ENCODE results near the gene MEDAG.
A peak's percentile ranks its signal among the peaks of the same experiment; 100 is the strongest.

Gene MEDAG

DNA sequence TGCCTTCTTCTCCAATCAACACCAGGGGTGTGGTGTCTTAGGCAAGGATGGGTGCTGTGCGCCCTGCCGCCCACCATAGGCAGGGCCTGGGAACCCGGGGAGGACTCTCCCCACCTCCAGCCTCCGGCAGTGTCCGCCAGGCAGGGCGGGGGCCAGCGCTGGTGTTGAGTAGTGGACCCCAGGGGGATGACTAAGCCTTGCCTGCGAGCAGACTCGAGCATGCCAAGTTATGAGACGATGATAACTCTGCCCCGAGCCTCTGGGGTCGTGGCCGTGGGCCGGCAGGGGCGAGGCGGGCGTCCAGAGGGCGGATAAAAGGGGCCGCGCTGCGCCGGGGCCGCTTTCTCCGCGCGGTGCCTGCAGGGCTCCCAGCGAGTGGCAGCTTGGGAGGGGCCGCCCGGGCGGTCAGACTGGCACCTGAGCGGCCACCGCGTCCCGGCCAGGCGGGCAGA lies at the start of gene MEDAG:
Gene MEDAG, plus strand, starts transcription at position 340 of the 452 bp plus-strand sequence. CDS start 245 bp downstream, outside the sequence.
- DNase-seq = no peak

DNA sequence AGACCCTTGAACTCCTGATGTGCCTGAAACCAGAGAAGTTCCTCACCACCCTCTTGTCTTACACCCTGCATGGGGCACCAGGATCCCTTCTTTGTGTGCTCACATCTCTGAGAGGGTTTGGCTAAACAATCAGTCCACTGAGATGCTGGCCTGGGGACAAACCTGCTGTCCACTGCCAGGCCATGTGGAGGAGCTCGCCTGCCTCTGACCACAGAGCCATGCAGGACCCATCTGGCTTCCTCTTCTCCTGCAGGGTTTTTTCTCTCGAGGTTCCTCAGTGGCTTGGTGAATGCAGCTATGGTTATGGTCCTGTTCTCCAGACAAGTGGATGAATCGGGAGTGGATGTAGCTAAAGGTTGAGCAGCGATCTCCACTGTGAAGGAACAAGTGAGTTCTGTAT lies 49.1 kb upstream of the MEDAG start:
- no peak for DNase-seq

DNA sequence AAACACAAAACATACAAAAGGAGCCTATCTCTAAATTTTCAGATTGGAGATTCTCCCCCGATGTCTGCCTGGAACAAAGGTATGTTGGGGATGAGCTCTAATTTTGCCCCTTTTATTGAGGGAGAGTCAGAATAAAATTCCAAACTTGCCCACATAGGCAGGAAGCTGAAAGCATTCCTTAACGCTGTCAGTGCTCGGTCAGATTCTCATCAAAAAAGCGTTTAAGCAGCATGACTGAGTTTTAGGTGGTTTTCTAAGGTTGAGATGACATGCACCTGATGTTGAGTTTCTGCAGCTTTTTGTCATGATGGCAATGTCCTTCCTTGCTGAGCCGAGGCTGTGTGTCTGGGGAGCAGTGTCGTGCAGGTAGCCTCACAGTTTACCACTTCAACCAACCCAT lies 48.4 kb upstream of the MEDAG start:
- DNase-seq = no peak

DNA sequence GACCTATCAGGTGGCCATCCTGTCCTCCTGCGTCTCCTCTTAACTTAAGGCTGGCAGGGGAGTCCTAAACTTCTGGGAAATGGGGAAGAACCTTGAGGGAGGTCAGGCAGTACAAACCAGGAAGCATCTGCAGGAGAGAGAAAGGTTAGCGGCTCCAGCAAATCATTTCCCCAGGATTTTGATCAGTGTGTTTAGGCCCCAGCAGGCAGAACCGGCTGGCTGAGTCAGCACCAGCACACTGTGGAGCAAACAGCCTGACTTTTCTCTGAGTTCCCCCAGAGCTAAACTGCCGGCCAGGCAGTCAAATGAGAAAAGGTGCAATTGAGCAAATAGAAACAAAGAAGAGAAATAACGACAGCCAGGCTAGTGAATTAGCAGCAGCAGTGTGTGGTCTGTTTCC lies 46.7 kb upstream of the MEDAG start:
- DNase-seq = no peak

DNA sequence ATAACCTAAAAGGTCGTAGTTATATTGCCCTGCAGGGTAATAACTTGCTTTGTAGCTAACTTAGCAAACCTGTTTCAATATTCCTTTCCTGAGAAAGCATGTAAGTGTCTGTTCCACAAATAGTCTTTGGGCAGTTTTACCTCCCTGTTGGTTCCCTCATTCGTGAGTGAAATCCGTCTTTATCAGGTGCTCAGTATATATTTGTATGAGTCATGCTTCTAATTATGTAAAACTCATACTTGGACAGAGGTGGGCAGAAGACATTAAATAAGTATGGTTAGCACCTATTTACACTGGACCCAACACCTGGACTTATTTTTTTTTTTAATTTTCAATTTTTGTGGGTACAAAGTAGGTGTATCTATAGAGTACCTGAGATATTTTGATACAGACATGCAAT lies 44.9 kb upstream of the MEDAG start:
- DNase-seq = no peak

DNA sequence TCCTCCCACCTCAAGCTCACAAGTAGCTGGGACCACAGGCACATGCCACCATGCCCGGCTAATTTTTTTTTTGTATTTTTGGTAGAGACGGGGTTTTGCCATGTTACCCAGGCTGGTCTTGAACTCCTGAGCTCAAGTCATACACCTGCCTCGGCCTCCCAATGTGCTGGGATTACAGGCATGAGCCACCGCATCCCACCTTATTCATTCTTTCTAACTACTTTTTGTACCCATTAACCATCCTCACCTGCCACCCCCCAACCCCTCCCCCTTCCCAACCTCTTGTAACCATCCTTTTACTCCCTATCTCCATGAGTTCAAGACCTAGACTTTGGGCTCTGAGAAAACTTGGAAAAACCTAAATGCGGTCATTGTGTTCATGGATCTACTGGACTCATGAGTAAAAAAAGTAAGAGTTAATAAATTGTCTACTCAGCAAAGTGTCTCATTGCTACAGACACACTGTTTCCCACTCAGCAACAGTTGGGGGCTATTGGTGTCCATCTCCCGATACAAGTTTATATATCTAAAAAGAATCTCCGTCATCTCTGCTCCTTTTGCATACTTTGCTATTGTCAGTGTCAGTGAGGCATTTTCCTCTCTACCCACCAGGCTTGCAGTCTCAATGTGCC lies 44.1 kb upstream of the MEDAG start:
- DNase-seq = no peak

DNA sequence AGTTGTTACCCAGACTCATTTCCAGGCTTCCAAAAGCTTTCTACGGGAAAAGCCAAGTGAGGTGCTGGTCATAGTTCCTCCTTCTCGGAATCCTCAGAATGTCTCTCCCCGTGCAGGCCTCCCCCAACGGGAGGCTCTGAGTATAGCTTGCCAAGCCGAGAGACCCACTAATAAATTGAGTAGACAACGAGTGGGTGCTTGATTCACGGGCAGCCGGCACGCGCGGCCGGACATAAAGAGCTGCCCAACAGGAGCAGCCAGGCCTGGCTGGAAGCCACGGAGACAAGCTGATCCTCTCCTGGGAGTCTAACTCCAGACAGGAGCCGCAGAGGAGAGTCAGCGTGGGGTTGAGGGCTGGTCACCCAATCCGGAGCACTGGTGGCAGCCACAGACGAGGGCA lies 43.4 kb upstream of the MEDAG start:
- peak in 15 of 51 donors; percentile 4 to 29 (median 18) for DNase-seq

DNA sequence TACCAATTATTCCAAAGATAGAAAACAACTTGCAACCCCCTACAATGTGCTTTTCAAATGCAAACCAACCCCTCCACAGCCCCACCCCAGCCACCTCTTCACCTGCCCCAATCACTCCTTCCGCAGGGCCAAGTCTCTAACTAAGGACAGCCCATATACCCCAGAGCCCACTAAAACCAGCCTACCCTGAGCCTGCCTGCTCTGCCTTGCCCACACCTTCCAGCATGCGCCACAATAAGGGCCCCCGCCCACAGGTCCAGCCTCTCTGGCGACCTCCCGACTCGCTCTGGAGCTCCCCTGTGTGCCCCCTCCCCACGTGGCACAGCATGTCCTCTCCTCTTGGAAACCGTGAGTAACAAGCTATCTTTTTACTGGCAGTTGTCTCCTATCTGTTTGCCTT lies 42.8 kb upstream of the MEDAG start:
- no peak for DNase-seq

DNA sequence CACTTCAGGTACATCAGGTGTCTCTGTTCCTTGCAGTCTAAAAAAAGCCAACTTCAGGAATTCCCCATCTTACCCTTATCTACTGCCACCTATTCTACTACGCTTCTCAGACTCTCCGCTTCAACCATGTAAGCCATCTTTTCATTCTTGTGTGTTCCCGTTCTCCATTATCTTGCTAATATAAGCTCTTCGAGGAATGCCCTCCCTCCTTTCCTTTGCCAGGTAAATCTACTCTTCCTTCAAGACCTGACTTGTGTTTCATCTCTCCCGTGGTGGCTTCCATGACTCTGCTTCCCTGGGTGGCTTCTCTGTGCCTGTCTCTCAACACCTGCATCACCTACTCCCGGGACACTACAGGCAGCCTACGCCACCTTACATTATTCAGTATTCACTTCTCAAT lies 42.3 kb upstream of the MEDAG start:
- DNase-seq = no peak

DNA sequence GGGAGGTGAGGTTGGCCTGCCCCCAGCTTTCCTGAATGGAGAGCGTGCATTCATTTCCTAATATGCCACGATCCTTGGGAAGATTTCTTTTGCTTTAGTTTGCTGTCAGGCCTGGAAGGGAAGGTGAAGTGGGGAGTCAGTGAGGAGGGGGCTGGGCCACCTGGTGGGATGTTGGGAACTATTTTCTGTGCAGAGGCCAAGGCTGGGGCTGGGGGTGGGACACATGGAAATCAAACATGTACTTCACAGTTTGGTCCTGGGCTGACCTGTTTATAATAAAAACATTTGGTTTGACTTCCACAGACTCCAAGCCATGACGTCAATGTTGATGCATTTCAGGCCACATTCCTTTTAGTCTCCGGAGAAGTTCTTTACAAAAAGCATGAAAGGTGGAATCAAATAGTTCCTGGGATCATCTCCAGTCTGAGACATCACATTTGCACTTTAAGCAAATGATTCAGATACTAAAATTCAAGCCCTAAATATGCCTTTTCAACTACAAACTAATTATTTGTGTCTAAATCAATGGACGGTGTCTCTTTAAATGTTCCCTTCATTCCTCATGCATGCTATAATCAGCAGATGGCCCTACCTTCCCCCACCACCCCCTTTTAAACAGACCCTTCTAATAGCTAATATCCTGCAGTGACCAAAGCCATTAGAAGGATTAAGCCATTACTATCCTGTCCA lies 41.5 kb upstream of the MEDAG start:
- DNase-seq = no peak

DNA sequence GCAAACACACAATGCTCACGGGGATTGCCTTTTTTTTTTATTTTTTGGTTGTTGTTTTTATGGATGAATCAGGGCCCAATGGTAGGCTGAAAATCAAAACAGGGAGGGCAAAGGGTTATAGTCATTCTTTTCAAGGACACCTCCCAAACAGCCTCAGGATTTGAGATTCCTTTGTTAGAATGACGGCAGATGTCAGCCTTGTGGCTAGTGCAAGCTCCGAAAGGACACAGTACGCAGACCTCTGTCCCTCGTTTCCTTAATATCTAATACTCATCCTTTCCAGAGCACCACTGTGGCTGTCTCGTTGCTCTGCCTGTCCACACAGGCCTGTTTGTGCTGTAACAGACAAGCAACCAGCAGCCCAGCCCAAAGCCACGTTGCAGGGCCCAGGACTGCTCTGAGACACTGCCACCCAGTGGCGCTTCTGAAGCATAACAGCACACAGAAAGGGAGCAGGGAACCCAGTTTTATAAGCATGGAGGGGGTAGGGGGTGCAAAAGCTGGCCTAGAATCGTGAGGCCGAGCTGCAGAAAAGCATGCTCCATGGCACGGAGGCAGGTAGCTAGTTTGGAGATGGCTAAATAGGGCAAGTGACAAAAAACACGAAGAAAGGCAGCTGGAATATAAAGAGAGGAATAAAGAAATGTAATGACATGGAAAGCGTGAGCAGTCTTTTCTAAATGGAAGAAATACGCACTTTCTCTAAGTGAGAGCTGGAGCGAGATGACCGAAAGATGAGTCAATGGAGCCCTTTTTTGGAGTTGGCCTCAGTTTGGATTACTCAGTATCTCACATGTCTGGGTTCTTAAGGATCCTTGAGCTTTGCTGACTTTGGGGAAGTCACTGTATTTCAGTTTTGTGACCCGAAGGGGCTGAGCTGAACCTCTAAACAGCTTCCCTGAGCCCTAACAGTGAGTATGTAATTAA lies 40.7 kb upstream of the MEDAG start:
- DNase-seq = peak in 47 of 51 donors; percentile 13 to 81 (median 57)

DNA sequence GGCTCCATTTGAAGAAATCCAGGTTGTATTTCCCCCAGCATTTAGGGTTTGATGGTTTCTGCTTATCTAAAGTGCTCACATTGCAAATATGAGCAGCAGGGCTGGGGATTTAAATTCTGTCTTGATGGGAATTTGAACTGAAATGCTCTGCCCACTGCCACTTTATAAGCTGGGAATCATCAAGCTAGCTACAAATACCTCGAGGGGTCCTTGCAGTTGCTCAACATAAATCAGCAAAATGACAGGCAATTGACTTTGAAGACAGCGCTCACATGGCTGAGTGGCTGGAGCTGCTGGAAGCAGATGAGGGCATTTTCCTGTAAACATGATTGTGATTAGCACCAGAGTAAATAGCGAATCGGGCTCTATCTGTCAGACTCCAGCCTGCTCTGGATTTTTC lies 39.4 kb upstream of the MEDAG start:
- DNase-seq = no peak

DNA sequence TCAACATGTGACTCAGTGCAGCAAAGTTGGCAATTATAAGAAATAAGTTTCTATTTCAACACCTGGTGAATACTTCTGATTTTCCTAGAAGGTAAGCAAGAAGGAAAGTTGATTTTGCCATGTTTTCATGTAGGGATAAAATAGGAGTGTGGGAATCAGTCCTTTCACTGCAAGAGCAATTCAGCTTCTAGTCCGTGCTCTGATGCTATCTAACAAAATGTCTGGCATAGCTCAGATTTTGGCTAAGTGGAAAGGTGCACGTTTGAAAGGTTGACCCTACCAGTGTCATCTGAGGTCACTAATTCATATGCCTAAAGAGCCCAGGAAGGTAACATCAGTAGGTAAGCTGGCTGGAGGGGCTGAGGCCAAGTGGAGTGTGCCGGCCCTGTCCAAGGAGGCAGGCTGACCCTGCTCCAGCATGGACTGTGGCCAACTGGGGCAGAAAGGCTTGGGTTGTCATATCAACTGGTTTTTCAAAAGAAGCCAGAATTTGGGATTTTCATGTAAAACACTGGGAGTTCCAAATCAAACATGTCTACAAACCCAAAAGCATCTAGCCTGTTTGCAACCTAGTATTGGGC lies 38.9 kb upstream of the MEDAG start:
- DNase-seq = peak in 1 of 51 donors; percentile 7

DNA sequence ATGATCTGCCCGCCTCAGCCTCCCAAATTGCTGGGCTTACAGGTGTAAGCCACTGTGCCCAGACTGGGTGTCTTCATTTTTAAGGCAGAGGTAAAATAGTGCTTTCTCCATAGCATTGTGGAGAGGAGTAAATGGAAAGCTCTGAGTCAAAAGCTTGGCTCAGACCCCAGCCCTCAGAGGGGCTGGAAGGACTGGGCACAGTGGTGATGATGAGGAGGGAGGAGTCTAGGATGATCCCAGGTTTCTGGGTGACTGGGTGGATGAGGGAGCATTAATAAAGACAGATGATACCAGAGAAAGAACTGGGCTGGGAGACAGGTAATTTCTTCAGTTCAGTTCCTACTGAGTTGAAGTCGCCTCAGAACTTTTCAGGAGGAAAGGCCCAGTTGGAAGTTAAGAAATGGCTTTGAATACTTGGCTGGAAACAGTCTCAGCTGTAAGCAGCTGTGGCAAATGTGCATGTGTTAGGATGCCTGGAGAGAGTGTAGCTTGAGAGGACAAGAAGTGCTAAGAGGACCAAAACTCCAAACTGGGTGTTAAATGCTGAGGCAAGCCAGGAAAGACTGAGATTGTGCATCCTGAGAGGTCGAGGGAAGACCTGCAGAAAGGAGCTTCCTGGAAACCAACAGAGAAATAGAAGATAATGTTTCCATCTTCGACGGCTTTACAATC lies 37.1 kb upstream of the MEDAG start:
- no peak for DNase-seq

DNA sequence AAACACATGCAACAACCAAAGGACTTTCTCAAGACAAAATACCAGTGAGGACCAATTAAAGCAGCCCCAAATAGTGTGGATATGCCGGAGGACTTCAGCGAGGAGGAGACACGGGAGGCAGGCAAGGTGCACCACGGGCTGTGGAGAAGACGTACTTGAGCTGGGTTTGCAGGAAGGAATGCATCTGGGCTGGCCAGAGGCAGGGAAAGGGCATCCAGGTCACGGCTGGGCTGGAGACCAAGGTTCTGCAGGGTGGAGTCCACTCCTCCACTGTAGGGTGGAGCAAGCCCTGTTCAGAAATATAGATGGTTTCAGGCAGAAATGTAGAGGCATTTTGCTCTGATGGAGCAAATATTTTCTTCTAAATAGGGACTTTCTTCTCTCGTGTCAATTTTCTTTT lies 36.6 kb upstream of the MEDAG start:
- DNase-seq = no peak

DNA sequence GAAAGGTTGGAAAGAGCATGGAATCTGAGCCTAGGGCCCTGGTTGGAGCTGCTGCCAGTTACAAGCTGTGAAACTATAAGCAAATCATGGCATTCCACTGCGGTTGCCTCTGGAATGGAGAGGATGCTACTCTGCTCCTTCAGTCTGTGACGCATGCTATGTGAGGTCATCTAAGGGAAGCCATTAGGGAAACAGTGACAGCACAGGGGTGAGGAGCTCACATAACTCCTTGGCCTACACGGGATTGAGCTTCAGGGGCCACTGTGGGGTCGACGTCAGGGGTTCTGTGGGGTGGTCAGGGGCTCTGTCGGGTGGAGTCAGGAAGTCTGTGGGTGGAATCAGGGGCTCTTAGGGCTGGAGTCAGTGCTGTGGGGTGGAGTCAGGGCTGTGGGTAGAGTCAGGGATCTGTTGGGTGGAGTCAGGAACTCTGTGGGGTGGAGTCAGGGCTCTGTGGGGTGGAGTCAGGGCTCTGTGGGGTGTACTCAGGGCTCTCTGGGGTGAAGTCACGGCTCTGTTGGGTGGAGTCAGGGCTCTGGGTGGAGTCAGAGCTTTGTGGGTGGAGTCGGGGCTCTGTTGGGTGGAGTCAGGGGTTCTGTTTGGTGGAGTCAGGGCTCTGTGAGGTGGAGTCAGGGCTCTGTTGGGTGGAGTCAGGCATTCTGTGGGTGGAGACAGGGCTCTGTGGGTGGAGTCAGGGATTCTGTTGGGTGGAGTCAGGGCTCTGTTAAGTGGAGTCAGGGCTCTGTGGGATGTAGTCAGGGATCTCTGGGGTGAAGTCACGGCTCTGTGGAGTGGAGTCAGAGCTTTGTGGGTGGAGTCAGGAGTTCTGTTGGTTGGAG lies 35.8 kb upstream of the MEDAG start:
- DNase-seq = peak in 1 of 51 donors; percentile 24

DNA sequence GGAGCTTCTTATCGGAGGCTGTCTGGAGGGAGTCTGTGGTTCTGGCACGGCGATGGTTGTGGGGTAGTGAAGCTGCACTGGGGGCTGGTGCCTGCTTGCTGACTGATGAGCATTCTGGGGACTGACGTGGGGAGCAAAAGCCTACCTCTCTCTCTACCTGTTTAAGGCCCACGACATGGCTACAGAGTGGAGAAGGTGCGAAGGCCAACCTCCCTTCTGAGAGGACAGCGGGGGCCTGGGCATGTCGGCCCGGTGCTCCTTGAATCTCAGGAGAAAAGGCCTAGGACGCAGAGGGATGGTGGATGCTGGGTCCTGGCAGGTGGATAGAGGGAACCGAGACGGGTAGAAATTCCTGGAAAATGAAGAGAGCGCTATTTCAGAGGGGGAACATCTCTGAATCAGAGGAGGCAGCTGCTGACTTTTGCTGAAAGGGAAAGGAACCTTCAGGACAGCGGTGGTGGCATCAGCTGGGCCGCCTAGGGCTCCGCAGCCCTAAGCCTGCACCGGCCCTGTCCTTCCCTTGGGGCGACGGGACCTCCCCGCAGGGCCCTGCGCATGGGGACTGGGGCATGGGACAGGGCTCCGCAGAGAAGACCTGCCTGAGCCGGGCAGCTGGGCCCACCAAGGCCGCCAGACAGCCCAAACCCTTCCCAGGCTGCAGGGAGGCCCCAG lies 35.0 kb upstream of the MEDAG start:
- DNase-seq = no peak

DNA sequence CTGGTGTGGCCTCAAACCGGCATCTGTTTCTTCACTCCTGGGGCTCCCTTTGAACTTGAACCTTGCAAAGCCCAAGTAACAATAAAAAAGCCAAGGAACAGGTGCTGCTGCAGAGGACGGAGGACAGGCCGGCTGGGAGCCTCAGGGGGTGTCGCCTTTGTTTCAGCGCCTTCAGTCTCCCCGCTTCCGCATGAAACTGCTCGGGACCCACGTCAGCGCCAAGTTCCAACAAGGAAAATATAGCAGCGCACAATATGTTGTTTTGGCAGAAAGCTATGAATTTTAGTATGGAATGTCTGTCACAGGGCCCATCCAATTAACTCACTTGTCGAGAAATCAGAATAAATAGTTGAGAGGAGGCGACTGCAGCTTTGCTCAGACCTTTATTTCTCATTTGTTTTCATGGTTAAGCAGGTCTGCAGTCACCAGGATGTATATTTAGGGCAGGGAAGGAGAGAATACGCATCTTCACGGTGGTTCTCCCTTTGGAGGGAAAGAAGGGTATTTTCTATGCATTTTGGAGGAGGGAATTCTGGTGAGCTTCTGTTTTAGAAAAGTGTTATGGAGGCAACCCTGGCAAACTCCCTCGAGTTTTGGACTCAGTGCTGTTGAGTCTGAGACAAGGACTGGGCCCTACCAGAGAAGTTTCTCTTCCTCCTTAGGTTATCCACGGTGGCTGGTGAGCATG lies 34.3 kb upstream of the MEDAG start:
- DNase-seq = peak in 1 of 51 donors; percentile 44

DNA sequence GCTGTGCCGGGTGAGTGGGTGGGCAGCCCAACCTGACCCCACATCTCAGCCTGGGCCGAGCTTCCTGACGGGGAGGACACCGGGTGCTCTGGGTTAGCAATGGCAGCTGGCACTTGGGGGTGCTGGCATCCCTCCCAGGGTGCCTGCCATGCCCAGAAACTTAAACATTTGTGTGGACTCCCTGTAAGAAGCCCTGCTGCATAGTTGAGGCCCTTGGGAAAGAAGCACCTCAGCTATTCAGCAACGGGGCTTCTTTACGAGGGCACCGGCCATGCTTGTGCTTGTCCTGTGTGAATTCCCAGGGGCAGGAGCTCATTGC lies 33.8 kb upstream of the MEDAG start:
- peak in 1 of 51 donors; percentile 9 for DNase-seq

Measured in hypothalamus (tissue), 51 donors.